MM.1S (cell line): ENCODE data around the gene PTPRN2.

Experiments
- DNase-seq: peaks from one replicate; pipeline ENCODE4 v3.0.0-alpha.2; 2015
- H2AFZ ChIP-seq: fragments of 300-600 bp; sonication (generic); 2 replicates; pipeline ENCODE4 v1.6.0; 2016; ENCODE audit warnings: antibody characterized with exemption, low read length
- H3F3A ChIP-seq: fragments of 300-600 bp; sonication (generic); 2 replicates; pipeline ENCODE4 v1.6.1; 2016; ENCODE audit warnings: mild to moderate bottlenecking, antibody characterized with exemption, low read length, moderate library complexity, mixed read lengths; ENCODE audit not compliant: insufficient read depth
- H3K27ac ChIP-seq: fragments of 300-600 bp; sonication (generic); 2 replicates; pipeline ENCODE4 v1.5.1; 2016; ENCODE audit warnings: mild to moderate bottlenecking, low read length
- H3K27me3 ChIP-seq: fragments of 300-600 bp; sonication (generic); replicated peaks from 2 replicates; pipeline ENCODE4 v1.6.0; 2016; ENCODE audit warnings: low read length; ENCODE audit not compliant: insufficient read depth
- H3K36me3 ChIP-seq: fragments of 300-600 bp; sonication (generic); replicated peaks from 2 replicates; pipeline ENCODE4 v1.6.1; 2016; ENCODE audit warnings: mild to moderate bottlenecking, low read length, mixed read lengths; ENCODE audit not compliant: insufficient read depth
- H3K4me1 ChIP-seq: fragments of 300-600 bp; sonication (generic); 2 replicates; pipeline ENCODE4 v1.6.1; 2016; ENCODE audit warnings: low read length, mixed read lengths
- H3K4me2 ChIP-seq: fragments of 300-600 bp; sonication (generic); 2 replicates; pipeline ENCODE4 v1.6.0; 2016; ENCODE audit warnings: low read depth, low read length
- H3K4me3 ChIP-seq: fragments of 300-600 bp; sonication (generic); 2 replicates; pipeline ENCODE4 v1.5.1; 2016; ENCODE audit warnings: low read length, mixed read lengths
- H3K79me2 ChIP-seq: fragments of 300-600 bp; sonication (generic); 2 replicates; pipeline ENCODE4 v1.6.1; 2016; ENCODE audit warnings: mixed run types, low read length, mixed read lengths
- H3K9ac ChIP-seq: fragments of 300-600 bp; sonication (generic); 2 replicates; pipeline ENCODE4 v1.6.1; 2016; ENCODE audit warnings: low read length, mixed read lengths
- H3K9me2 ChIP-seq: fragments of 300-600 bp; sonication (generic); replicated peaks from 2 replicates; pipeline ENCODE4 v1.6.1; 2016; ENCODE audit warnings: mild to moderate bottlenecking, low read length, mixed read lengths; ENCODE audit not compliant: insufficient read depth
- H3K9me3 ChIP-seq: fragments of 300-600 bp; sonication (generic); replicated peaks from 2 replicates; pipeline ENCODE4 v1.6.1; 2016; ENCODE audit warnings: mild to moderate bottlenecking, low read length, mixed read lengths; ENCODE audit not compliant: insufficient read depth
- H4K20me1 ChIP-seq: fragments of 300-600 bp; sonication (generic); 2 replicates; pipeline ENCODE4 v1.6.1; 2016; ENCODE audit warnings: mild to moderate bottlenecking, low read length, moderate library complexity, mixed read lengths; ENCODE audit not compliant: insufficient read depth
- EZH2 ChIP-seq: fragments of 300-600 bp; sonication (generic); optimal IDR thresholded peaks from 2 replicates; pipeline ENCODE3; 2017; ENCODE audit warnings: low read depth, mild to moderate bottlenecking, antibody characterized with exemption, low read length, mixed read lengths
- EZH2phosphoT487 ChIP-seq: fragments of 300-600 bp; sonication (generic); IDR thresholded peaks from 2 replicates; pipeline ENCODE4 v1.6.1; 2018; ENCODE audit warnings: antibody characterized with exemption, low read length
- TF ChIP-seq, protein P1 (sequence below): fragments of 300-600 bp; sonication (generic); IDR thresholded peaks from 2 replicates; pipeline ENCODE4 v1.5.1; 2016; ENCODE audit warnings: antibody characterized with exemption, low read length, mixed read lengths

PTPRN2 gene

DNA sequence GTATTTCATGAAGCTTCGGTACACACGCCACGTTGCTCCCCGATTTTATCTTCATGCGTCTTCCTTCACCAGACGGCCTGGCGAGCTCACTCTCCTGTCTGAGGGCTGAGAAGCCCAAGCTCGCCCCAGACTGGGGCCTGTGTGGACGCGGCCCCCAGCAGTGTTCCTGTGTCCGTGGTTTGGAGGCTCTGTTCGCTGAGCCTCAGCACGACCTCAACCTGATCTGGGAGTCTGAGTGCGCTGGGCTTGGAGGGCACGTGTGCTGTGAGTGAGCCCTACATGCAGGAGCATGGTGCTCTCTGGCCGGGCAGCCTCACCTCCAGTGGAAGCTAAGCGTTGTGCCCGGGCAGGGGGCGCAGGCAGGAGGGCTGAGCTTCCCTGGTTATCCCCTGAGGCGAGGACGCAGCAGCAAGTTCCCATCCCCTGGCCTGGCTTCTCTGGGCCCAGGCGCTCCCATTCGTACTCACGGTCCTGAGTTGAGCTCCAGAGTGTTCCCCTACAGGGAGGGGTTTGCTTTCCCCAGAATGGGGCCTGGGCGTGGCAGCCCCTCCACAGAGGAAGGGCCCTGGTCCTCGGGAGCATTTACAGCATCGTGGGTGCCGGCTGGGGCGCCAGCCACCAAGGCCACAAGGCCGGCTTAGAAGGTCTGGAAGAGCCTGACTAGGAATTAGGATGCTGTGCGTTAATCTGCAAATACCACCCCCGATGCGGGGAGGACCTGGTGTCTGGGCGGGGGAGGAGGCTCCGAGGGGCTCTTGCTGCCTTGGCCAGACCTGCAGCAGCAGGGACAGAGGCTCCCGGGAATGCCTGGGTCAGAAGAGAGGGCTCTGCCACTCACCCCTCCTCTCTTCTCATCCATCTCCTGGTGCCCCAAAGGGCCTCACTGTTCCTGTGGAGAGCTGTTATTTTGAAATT lies 850.2 kb downstream of the PTPRN2 start:
- Histone ChIP-seq H3K9ac (no peak overlapping the region), H3K27me3 (peaks cover 78% of the 10 kb centered on the region), H2AFZ (no peak overlapping the region), H3K4me2 (no peak overlapping the region), H3K27ac (no peak overlapping the region), H3K4me1 (no peaks in the 10 kb centered on the region), H3K36me3 (no peaks in the 10 kb centered on the region), H3K9me2 (no peaks in the 10 kb centered on the region), H4K20me1 (no peaks in the 10 kb centered on the region), H3K4me3 (no peak overlapping the region), H3K9me3 (no peaks in the 10 kb centered on the region), H3F3A (no peaks in the 10 kb centered on the region), H3K79me2 (no peaks in the 10 kb centered on the region)
- TF ChIP-seq EZH2phosphoT487, result no peak
- no peak for TF ChIP-seq EZH2
- TF ChIP-seq, protein P1, sequence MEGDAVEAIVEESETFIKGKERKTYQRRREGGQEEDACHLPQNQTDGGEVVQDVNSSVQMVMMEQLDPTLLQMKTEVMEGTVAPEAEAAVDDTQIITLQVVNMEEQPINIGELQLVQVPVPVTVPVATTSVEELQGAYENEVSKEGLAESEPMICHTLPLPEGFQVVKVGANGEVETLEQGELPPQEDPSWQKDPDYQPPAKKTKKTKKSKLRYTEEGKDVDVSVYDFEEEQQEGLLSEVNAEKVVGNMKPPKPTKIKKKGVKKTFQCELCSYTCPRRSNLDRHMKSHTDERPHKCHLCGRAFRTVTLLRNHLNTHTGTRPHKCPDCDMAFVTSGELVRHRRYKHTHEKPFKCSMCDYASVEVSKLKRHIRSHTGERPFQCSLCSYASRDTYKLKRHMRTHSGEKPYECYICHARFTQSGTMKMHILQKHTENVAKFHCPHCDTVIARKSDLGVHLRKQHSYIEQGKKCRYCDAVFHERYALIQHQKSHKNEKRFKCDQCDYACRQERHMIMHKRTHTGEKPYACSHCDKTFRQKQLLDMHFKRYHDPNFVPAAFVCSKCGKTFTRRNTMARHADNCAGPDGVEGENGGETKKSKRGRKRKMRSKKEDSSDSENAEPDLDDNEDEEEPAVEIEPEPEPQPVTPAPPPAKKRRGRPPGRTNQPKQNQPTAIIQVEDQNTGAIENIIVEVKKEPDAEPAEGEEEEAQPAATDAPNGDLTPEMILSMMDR, result no peak
- DNase-seq, result no peak

DNA sequence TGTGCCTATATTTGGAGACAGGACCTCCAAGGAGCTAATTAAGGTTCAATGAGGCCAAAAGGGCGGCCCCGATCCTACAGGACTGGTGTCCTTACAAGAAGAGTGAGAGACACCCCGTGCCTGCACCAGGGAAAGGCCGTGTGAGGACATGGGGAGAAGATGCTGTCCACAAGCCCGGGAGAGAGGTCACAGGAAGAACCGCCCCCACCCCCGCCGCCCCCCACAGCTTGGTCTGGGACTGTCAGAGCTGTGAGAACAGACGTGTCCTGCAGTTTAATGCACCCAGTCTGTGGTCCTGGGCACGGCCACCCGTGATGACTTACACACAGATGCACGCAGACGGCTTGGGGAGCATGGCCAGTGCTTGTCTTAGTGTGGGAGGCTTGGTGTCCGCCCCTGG lies 851.3 kb downstream of the PTPRN2 start:
- H3F3A ChIP-seq, result no peaks in the 10 kb centered on the region
- TF ChIP-seq, protein P1, result no peak
- TF ChIP-seq EZH2phosphoT487 (no peak), EZH2 (no peak)
- no peaks in the 10 kb centered on the region for H3K79me2 ChIP-seq
- no peaks in the 10 kb centered on the region for H3K36me3 ChIP-seq
- no peak overlapping the region for H3K27ac ChIP-seq
- peaks cover 68% of the 10 kb centered on the region for H3K27me3 ChIP-seq
- no peak overlapping the region for H2AFZ ChIP-seq
- no peaks in the 10 kb centered on the region for H3K9me3 ChIP-seq
- no peaks in the 10 kb centered on the region for H3K4me1 ChIP-seq
- H3K4me2 ChIP-seq, result no peak overlapping the region
- no peak overlapping the region for H3K4me3 ChIP-seq
- no peaks in the 10 kb centered on the region for H4K20me1 ChIP-seq
- no peaks in the 10 kb centered on the region for H3K9me2 ChIP-seq
- no peak overlapping the region for H3K9ac ChIP-seq
- DNase-seq, result no peak

DNA sequence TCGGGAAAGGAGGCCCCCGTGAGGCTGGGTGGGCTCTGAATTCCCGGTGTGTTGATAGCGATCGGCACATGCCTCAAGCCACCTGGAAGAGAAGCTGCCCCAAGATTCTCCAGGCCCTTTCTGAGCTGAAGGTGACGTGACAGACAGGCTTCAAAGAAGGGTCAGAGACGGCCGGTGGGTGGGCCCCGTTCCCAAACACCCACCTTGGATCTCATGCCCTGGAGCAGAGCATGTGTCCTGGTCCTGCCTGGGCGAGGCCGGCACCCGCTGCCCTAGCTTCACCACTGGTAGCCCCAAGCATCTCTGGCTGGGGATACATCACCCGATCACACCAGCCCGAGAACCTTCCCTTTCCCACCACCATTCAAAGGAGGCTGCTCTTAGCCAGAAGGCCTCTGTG lies 851.8 kb downstream of the PTPRN2 start:
- Histone ChIP-seq H3F3A (no peaks in the 10 kb centered on the region), H3K4me3 (no peak overlapping the region), H3K79me2 (no peaks in the 10 kb centered on the region), H3K9me3 (no peaks in the 10 kb centered on the region), H2AFZ (no peak overlapping the region), H3K9me2 (no peaks in the 10 kb centered on the region), H3K36me3 (no peaks in the 10 kb centered on the region), H3K9ac (no peak overlapping the region), H3K4me2 (no peak overlapping the region), H3K4me1 (no peaks in the 10 kb centered on the region), H3K27me3 (peaks cover 63% of the 10 kb centered on the region), H4K20me1 (no peaks in the 10 kb centered on the region), H3K27ac (no peak overlapping the region)
- TF ChIP-seq, protein P1, result no peak
- no peak for TF ChIP-seq EZH2
- no peak for TF ChIP-seq EZH2phosphoT487
- no peak for DNase-seq
